ENCODE results near the gene ASAP3.

ASAP3 gene

DNA sequence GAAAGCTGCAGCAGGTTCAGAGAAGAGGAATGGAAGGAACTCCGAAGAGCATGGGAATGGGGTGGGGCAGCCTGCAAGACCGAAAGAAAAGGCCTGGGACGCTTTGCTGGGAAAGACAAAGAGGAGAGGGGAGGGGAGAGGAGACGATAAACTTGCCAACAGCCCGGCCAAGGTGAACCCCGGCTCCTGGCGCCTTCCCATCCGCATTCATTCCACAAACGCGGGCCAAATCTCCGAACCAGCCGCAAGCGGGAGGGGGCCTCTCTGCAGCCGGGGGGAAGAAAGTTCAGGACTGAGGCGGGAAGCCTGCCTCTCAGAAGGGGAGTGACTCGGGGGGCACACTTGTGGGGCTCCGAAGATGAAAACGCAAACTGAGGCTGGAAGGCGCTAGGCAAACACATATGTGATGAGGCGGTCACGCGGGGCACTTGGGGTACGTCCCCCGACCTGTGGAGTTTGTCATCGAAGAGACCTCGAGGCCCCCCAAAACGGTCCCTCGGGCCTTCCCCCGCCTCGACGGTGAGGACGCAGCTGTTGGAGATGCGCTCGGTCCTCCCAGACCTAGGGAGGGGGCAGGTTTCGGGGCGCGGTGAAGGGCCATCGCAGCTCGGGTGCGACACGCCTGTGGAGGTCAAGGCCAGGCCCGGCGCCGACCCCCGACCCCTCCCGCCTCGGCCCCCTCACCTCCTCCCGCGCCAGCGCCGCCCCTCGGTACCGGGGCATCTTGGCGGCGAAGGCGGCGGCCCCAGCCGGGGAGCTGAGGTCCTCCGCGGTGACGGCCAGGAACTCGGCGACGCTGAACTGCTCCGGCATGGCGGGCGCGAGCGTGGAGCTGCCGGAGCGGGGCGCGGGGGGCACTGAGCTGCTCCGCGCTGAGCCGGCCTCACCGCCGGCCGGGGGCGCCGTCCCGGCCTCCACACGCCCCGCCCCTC is at the start of gene ASAP3:
TSS of gene ASAP3 (minus strand) at position 859 of the 932 bp plus-strand sequence. CDS start at position 813, 46 bp downstream.
- peak in 2 of 4 experiments; percentile 5 to 11 for DNase-seq (ENCODE audit: low read depth in 4 of 4, low spot score in 1 of 4)

DNA sequence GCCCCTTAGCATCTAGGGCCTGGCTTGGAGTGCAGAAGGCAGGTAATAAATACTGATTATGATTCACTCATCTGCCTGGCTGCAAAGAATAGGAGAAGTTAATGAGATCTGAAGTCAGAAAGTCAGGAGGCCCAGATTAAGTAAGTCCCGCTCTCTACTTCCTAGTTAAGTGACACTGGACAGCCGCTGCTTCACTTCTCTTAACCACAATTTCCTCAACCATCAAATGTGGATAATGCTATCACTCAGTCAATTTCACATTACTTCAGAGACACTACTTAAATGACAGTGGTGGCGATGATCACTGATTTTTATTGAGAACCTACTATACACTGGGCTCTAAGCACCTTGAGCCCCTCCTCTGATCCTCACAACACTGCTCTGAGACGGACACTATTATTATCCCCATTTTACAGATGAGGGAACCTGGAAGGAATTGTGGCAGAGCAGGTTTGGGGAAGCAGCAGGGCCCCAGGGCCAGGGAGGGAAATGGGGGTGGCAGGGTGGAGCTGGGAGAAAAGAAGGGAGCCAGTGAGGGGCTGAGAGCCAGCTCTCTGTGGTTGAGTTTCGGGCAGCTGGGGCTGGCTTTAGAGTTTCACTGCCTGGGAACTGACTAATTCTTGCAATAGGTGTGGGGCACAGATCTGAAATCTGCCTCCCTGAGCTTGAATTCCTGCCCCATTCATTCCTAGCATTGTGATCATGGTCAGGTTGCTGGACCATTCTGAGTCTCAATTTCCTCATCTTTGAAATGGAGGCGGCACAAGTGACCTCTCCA is 49.5 kb upstream of the ASAP3 start:
- no peak for DNase-seq (ENCODE audit: low read depth in 4 of 4, low spot score in 1 of 4)

GRCh38 chr1:23531562-23532094 is 47.6 kb upstream of the ASAP3 start:
- no peak for DNase-seq (ENCODE audit: low read depth in 4 of 4, low spot score in 1 of 4)

DNA sequence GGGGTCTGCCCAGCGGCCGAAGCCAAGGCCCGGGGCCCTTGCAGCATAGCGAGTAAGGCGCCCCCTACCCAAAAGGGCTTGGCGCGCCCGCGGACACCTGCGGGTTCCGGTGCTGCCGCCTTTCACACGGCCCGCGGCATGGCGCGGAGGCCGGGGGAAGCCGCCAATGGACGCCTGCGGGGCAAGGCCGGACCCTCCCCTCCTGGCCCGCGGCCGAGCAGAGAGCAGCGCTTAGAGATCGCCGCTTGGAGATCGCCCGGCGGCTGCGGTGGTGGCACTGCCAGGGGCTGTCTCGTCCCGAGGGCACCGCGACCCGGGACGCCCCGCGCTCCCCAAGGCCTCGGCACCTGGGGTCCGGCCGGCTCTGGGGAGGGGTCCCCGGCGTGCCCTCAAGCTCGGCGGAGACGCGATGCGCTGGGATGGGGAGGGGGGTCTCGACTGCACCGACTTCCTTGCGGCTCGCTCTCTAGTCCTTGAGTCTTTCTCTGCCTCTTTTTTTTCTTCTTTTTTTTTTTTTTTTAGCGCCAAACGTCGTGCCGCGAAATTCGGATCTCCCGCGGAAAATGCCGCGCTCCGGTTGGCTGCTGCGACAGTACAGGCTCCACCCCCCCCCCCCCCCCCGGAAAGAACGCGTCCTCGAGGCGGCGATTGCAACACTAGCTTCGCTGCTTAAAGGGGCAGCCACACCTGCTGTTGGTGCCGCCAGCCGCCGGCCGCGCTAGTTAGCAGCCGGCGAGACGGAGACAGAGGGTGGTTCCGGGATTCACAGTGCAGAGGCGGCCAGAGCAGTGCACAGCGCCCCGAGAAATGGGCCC is 47.0 kb upstream of the ASAP3 start, which contains the start of gene E2F2:
TSS of gene E2F2 (minus strand) at position 487 of the 815 bp plus-strand sequence. CDS start at position 47, 440 bp downstream.
- DNase-seq (ENCODE audit: low read depth in 4 of 4, low spot score in 1 of 4), result peak; percentile 44 to 71 (median 60)

GRCh38 chr1:23530087-23530746 is 46.2 kb upstream of the ASAP3 start:
- no peak for DNase-seq (ENCODE audit: low read depth in 4 of 4, low spot score in 1 of 4)

- DNase-seq (ENCODE audit: low read depth in 4 of 4, low spot score in 1 of 4), result no peak
Observed at GRCh38 chr1:23529146-23530086, 45.4 kb upstream of the ASAP3 start.

- DNase-seq (ENCODE audit: low read depth in 4 of 4, low spot score in 1 of 4), result peak; percentile 37 to 66 (median 53)
Observed at GRCh38 chr1:23528250-23528978, 44.4 kb upstream of the ASAP3 start.

GRCh38 chr1:23527900-23528249 is 43.9 kb upstream of the ASAP3 start:
- DNase-seq (ENCODE audit: low read depth in 4 of 4, low spot score in 1 of 4), result no peak

- no peak for DNase-seq (ENCODE audit: low read depth in 4 of 4, low spot score in 1 of 4)
Observed at GRCh38 chr1:23527366-23527765, 43.4 kb upstream of the ASAP3 start.

GRCh38 chr1:23526329-23527041 is 42.5 kb upstream of the ASAP3 start:
- no peak for DNase-seq (ENCODE audit: low read depth in 4 of 4, low spot score in 1 of 4)

- DNase-seq (ENCODE audit: low read depth in 4 of 4, low spot score in 1 of 4), result no peak
Observed at GRCh38 chr1:23525558-23526250, 41.7 kb upstream of the ASAP3 start.

DNA sequence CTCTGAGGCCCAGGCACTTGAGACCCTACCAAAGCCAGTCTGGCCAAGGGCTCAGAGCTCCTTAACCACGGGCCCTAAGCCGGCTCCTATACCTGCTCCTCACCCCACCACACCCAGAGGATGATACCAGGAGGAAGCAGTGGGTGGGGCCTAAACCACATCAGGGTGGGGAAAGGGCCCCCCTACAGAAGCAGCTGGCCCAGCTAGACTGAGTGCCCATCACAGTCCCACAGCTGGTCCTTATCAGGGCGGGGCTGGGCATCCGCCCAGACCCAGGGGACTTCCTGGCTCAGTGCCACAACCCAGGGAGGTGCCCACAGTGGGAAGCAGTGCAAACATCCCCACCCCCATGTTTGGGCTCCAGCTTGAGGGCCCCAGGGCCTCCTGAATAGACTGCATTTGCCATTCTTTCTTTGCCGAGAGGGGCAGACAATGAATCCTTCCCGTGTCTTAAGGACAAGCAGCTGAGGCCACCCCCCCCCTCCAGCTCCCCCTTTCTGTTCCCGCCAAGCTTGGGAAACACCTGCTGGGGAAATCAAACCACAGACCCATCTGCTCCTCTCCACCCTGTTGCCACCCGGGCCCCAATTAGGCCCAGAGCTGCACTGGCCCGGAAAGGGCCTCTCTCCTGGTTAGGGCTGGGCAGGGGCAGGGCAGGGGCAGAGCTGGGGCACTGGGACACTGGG is 40.9 kb upstream of the ASAP3 start:
- no peak for DNase-seq (ENCODE audit: low read depth in 4 of 4, low spot score in 1 of 4)

DNA sequence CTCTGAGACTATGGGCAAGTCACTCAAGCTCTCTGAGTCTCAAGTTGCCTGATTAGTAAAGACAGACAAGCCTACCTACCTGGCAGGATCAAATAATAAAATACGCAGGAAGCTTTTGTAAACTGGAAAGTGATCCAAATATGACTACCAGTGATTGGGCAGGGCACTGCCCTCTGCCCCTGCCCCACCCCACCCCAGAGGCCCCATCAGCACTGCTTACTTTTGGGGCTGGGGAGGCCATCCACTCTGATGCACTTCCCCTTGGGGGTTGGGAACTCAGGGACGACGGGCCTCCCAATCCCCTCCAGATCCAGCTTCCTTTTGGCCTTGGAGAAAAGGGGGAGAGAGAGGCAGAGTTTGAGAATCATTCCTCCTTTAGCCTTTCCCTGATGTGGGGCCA is 40.2 kb upstream of the ASAP3 start:
- no peak for DNase-seq (ENCODE audit: low read depth in 4 of 4, low spot score in 1 of 4)

DNA sequence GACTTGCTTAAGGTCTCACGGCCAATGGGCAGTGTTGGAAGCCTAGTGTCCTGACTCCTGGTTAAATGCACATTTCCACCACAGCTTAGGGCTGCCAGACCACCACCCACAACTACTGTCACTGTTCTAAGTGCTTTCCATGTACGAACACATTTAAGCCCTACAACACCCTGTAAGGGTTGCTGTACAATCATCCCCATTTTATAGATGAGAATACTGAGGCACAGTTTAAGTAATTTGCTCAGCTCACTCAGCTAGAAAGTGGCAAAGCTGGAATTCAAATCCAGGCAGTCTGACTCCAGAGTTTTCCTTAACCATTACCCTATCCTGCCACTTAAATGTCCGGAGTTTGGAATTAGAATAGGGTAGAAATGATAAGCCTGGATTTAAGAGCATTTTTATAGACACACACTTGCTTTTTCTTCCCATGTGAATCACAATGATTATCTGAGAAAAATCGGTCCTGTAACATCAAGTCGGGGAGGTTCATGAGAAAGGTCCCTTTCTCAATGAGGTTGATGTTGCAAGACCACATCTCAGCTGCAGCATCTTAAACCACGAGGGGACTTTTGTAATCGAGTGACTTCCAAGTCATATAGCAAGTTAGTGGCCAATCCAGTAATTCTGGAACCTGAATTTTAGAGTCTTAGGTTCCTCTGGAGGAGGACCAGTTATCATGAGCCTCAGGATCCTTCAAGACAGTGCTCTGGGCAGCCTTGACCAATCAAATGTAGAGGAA is 38.4 kb upstream of the ASAP3 start:
- DNase-seq (ENCODE audit: low read depth in 4 of 4, low spot score in 1 of 4), result no peak

GRCh38 chr1:23521588-23521987 is 37.6 kb upstream of the ASAP3 start:
- no peak for DNase-seq (ENCODE audit: low read depth in 4 of 4, low spot score in 1 of 4)

GRCh38 chr1:23517581-23517980 is 33.6 kb upstream of the ASAP3 start:
- no peak for DNase-seq (ENCODE audit: low read depth in 4 of 4, low spot score in 1 of 4)
